Kidney glomerular epithelial cell (primary cell): ENCODE measurements around the gene C6orf141.

Source experiments
- DNase-seq: peaks from one replicate; lab custom pipeline; 2025; lab: John Stamatoyannopoulos, UW

C6orf141 gene

GRCh38 chr6:49539102-49539501 lies 11.4 kb upstream of the C6orf141 start:
- DNase-seq = no peak

GRCh38 chr6:49540614-49541013 lies 9.9 kb upstream of the C6orf141 start:
- no peak for DNase-seq

- peak; percentile 84 for DNase-seq
Measured at GRCh38 chr6:49541210-49541724, 9.2 kb upstream of the C6orf141 start.

- DNase-seq = peak; percentile 33
Measured at GRCh38 chr6:49541936-49542335, 8.5 kb upstream of the C6orf141 start.

GRCh38 chr6:49543087-49543858 lies 7.2 kb upstream of the C6orf141 start:
- DNase-seq = no peak

- no peak for DNase-seq
Measured at GRCh38 chr6:49546331-49546730, 4.1 kb upstream of the C6orf141 start.

- DNase-seq = no peak
Measured at GRCh38 chr6:49548613-49549304, 1.7 kb upstream of the C6orf141 start.

- DNase-seq = no peak
Measured at GRCh38 chr6:49549691-49550491, 577 bp upstream of the C6orf141 start.

GRCh38 chr6:49551078-49551865 lies 804 bp downstream of the C6orf141 start:
- peak; percentile 50 for DNase-seq

- DNase-seq = no peak
Measured at GRCh38 chr6:49551866-49552129, 1.3 kb downstream of the C6orf141 start.

GRCh38 chr6:49552596-49552995 lies 2.1 kb downstream of the C6orf141 start:
- no peak for DNase-seq

- peak; percentile 37 for DNase-seq
Measured at GRCh38 chr6:49553384-49553783, 2.9 kb downstream of the C6orf141 start.

GRCh38 chr6:49555951-49556350 lies 5.5 kb downstream of the C6orf141 start:
- no peak for DNase-seq

- DNase-seq = peak; percentile 89
Measured at GRCh38 chr6:49556429-49556837, 6.0 kb downstream of the C6orf141 start.

- DNase-seq = no peak
Measured at GRCh38 chr6:49557177-49557576, 6.7 kb downstream of the C6orf141 start.

GRCh38 chr6:49558238-49558637 lies 7.8 kb downstream of the C6orf141 start:
- no peak for DNase-seq

GRCh38 chr6:49563006-49563886 lies 12.8 kb downstream of the C6orf141 start:
- no peak for DNase-seq

- DNase-seq = no peak
Measured at GRCh38 chr6:49564552-49564951, 14.1 kb downstream of the C6orf141 start.

- DNase-seq = no peak
Measured at GRCh38 chr6:49565261-49565660, 14.8 kb downstream of the C6orf141 start.

GRCh38 chr6:49565855-49566254 lies 15.4 kb downstream of the C6orf141 start:
- no peak for DNase-seq
